Tibial nerve (tissue), 4 donors: ENCODE data around the gene TENT4A. TPM values are rescaled to one million over a fixed set of nuclear protein-coding genes. Genes with fewer than 3 reads are reported as not detected.

Experiments
- DNase-seq, 2 donors: peaks; one replicate each; pipeline ENCODE4 v3.0.0-alpha.2; 2019; ENCODE audit warnings: low spot score in 2 of 2
- H3K27ac ChIP-seq, 4 donors: fragments of 200-600 bp; sonication (generic) in 3 of 4; one replicate each; pipeline ENCODE4 v1.5.1; 2017 to 2019; ENCODE audit warnings: mild to moderate bottlenecking in 1 of 4
- H3K27me3 ChIP-seq, 2 donors: fragments of 200-600 bp; sonication (generic) in 1 of 2; one replicate each; pipeline versions ENCODE4 v1.5.1 to v1.6.0; 2017 to 2019
- H3K36me3 ChIP-seq, 3 donors: fragments of 200-600 bp; sonication (generic); one replicate each; pipeline ENCODE4 v1.5.1; 2018 to 2019
- H3K4me1 ChIP-seq, 4 donors: fragments of 200-600 bp; sonication (generic) in 3 of 4; one replicate each; pipeline ENCODE4 v1.5.1; 2017 to 2019
- H3K4me3 ChIP-seq, 4 donors: fragments of 200-600 bp; sonication (generic) in 3 of 4; one replicate each; pipeline ENCODE4 v1.5.1; 2017 to 2019; ENCODE audit warnings: mild to moderate bottlenecking in 1 of 4, moderate library complexity in 1 of 4
- H3K9me3 ChIP-seq, 4 donors: fragments of 200-600 bp; sonication (generic) in 3 of 4; one replicate each; pipeline ENCODE4 v1.5.1; 2017 to 2019
- CTCF ChIP-seq, 5 experiments: fragments of 200-600 bp in 3 of 5; fragments of 450-650 bp in 2 of 5; sonication (generic) in 3 of 5; IDR thresholded peaks; one replicate each; pipeline ENCODE4 v1.5.1; 2016 to 2019; ENCODE audit warnings: antibody characterized with exemption in 5 of 5, mild to moderate bottlenecking in 3 of 5, moderate library complexity in 2 of 5
- EP300 ChIP-seq, 2 donors: sonication (generic); formaldehyde crosslinking; IDR thresholded peaks; one replicate each; pipeline ENCODE4 v1.6.1; 2017; ENCODE audit warnings: antibody characterized with exemption in 2 of 2, mild to moderate bottlenecking in 1 of 2
- POLR2A ChIP-seq, 2 donors: fragments of 450-650 bp; IDR thresholded peaks; one replicate each; pipeline ENCODE4 v1.6.1; 2017; ENCODE audit warnings: antibody characterized with exemption in 2 of 2, mild to moderate bottlenecking in 2 of 2, moderate library complexity in 2 of 2
- WGBS, 2 donors: methylation state at CpG; one replicate each; pipeline ENCODE4 v1.1.5; 2018; 5-methylcytosine and 5-hydroxymethylcytosine counted together
- total RNA-seq, 4 donors: library from RNA; depleted of rRNA; stranded (reverse); fragments of >200 nt; gene quantifications; one replicate each; pipeline ENCODE4 v1.1.0, GENCODE V29; 2016

The TENT4A gene
- total RNA-seq, 4 donors from 2014 or later, result 22.7 to 34.1 (median 29.2) TPM

- peaks cover 0 to 20% (median 4%) of the 10 kb centered on the region in 4 donors for H3K9me3 ChIP-seq
- no peak for DNase-seq
- H3K4me1 ChIP-seq, result no peaks in the 10 kb centered on the region
- no peak for TF ChIP-seq EP300 (IDR thresholded peaks at IDR 0.05)
- no peak for TF ChIP-seq CTCF (IDR thresholded peaks at IDR 0.05)
- no peak for TF ChIP-seq POLR2A (IDR thresholded peaks at IDR 0.05)
- H3K27ac ChIP-seq, result no peak overlapping the region
- H3K27me3 ChIP-seq, result no peaks in the 10 kb centered on the region
- H3K36me3 ChIP-seq, result no peaks in the 10 kb centered on the region
- no peak overlapping the region for H3K4me3 ChIP-seq
- WGBS, 2 donors, result 57 to 73% methylated on average over 7 of the region's 7 CpGs
These were observed 90.8 kb downstream of the TENT4A start for GRCh38 chr5:6803981-6804550.

- no peak overlapping the region for H3K27ac ChIP-seq
- 46 to 56% methylated on average over 5 of the region's 5 CpGs for WGBS, 2 donors
These were observed 91.7 kb downstream of the TENT4A start for GRCh38 chr5:6804766-6805501.

GRCh38 chr5:6805841-6806240 lies 92.6 kb downstream of the TENT4A start:
- Histone ChIP-seq H3K4me3 (no peak overlapping the region), H3K27ac (no peak overlapping the region), H3K4me1 (no peaks in the 10 kb centered on the region), H3K9me3 (peaks cover 0 to 14% (median 4%) of the 10 kb centered on the region in 4 donors), H3K27me3 (no peaks in the 10 kb centered on the region), H3K36me3 (no peaks in the 10 kb centered on the region)
- 92 to 95% methylated on average over 2 of the region's 2 CpGs for WGBS, 2 donors
- no peak for DNase-seq
- TF ChIP-seq POLR2A (IDR thresholded peaks at IDR 0.05), result no peak
- no peak for TF ChIP-seq EP300 (IDR thresholded peaks at IDR 0.05)
- TF ChIP-seq CTCF (IDR thresholded peaks at IDR 0.05), result no peak

More at GRCh38 chr5:6804766-6805501, 91.7 kb downstream of the TENT4A start:
- no peaks in the 10 kb centered on the region for H3K4me1 ChIP-seq
- no peak overlapping the region for H3K4me3 ChIP-seq
- no peaks in the 10 kb centered on the region for H3K27me3 ChIP-seq
- no peaks in the 10 kb centered on the region for H3K36me3 ChIP-seq
- no peak for DNase-seq
- H3K9me3 ChIP-seq, result peaks cover 0 to 20% (median 4%) of the 10 kb centered on the region in 4 donors
- no peak for TF ChIP-seq CTCF (IDR thresholded peaks at IDR 0.05)
- no peak for TF ChIP-seq POLR2A (IDR thresholded peaks at IDR 0.05)
- no peak for TF ChIP-seq EP300 (IDR thresholded peaks at IDR 0.05)

Other genes starting within 250 kb of the TENT4A start
- 10 to 100 TPM; 43.5 to 73.5 (median 58.5) TPM for gene NSUN2, start 80.4 kb upstream of the TENT4A start, total RNA-seq
- gene SRD5A1, start 80.0 kb upstream of the TENT4A start, total RNA-seq, result 10 to 100 TPM in 1 of 4 donors, 1 to 10 TPM in 3; 3.5 to 11.5 (median 6.9) TPM